ENCODE measurements around the gene YPEL2.
"Not testable (repeated sequence)": the region's sequence is repeated elsewhere in the genome, so short reads cannot be mapped to it uniquely, and the experiment has no call there.

The YPEL2 gene

DNA sequence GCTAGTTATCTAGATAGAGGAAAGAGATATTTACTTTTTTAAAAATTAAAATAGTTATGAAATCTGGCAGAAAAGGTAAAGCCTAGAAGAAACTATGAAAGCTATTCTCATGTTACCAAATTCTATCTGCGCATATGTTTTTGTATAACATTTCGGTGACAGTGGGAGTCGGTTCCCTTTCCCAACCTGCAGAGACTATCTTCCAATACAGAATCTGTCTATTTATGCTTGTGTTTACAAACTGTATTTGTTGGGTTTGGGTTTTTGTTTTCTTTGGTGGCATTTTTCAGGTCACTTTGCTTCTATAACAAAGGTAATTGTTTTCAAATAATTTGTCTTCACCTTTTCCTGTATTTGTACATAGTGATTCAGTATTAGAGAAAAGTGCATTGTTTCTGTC lies 69.8 kb downstream of the YPEL2 start:
- in situ Hi-C loops (cut with MboI; ENCODE audit: low sequenced_read_pairs): no loop called here

DNA sequence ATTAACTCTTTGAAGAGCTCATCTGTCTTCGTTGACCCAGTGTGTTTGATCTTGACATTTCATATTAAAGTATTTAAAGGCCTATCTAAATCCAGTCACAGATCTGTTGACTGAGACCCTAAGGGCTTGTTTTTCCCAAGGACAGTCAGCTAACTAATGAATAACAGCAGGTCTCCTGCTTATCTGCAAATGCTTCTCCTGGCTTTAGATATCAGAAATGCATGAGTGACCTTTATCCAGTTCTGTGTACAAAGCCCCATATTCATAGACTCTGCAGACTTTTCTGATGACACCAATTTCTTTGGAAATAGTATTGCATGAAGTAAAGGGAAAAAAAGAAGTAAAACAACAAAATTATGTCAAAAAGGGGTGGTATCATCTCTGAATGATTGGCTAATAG lies 70.3 kb downstream of the YPEL2 start:
- in situ Hi-C loops (cut with MboI; ENCODE audit: low sequenced_read_pairs): no loop called here

DNA sequence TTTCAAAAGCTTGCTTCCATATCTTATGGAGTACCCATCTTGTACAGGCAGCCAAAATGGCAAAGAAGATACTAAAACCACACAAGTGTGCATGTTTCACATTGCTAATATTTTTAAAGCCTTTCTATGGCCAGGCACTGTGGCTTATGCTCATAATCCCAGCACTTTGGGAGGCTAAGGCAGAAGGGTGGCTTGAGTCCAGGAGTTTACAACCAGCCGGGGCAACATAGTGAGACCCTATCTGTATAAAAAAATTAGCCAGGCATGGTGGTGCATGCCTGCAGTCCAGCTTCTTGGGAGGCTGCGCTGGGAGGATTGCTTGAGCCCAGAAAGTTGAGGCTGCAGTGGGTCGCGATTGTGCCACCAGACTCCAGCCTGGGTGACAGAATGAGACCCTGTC lies 71.3 kb downstream of the YPEL2 start:
- in situ Hi-C loops (cut with MboI; ENCODE audit: low sequenced_read_pairs): no loop called here

DNA sequence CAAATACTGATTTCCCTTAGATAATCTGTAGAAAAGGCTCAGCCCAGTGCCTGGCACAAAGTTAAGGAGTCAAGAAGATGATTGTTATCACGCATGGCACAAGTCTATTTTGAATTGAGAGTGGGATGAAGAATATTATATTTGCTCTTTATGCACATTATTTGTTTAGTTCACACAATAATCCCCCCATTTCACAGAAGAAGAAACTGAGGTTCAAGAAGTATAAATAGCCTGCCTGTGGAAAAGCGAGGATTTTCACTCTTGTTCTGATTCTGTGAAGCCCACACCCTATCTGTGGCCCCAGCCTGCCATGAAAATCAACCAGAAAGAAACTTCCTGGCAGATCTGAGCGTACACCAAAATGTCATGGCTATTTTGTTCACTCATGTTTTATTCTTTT lies 73.0 kb downstream of the YPEL2 start:
- in situ Hi-C loops (cut with MboI; ENCODE audit: low sequenced_read_pairs): no loop called here

DNA sequence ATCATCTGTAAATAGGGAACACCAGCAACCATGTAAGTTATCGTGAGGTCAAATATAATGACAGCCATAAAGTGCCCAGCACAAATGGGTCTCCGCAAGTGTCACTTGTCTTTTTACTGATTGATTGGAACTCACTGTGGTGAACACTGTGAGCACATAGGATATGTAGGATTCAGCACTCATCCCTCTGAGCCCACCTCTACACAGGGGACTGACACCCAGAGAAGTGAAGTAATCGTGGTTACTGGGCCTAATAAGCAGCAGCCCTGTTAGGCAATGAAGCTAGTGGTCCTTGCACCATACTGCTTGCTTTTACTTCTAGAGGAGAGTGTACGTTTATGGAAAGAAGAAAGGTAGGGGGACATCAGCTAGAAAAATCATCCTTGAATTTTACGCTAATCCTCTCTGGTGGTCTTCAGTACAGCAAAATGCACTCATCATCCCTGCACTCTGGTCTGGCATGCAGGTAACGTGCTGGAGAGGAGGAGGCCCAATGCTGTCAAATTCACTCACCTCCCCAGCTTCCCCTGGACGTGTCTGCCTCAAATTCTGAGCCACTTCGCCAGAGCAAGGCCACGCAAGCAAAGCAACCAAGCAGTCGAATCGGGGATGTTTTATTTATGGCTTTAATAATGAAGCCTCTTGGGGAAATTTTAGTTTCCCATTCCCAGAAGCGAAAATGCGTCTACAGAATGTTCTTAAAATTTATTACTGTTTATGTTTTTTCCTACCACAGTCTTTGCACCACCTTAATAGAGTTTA lies 74.7 kb downstream of the YPEL2 start:
- in situ Hi-C loops (cut with MboI; ENCODE audit: low sequenced_read_pairs): no loop called here

DNA sequence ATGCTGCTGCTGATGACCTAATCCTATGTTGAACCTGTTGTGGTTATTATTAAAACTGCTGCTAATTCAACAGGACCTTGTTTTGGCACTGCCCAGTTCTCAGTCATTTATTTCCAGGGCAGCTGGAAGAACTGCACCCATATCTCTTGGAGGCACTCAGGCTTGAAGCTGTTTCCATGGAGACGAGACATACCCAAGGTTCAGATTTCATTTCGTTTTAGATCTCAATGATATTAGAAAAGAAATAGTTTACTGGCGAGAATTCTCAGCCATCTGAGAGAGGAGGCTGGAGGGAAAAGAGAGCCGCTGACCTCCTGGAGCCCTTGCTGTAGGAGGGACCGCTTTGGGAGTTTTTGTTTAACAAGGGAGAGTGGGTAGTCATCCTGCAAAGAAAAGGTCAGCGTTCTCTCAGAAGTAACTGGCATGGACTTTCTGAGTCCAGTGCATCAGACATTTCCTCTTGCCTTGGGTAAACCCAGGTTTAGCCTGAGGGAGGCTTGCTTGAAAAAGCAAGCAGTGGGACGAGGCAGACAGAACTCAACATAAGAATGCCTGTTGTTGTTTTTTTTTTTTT lies 75.4 kb downstream of the YPEL2 start:
- in situ Hi-C loops (cut with MboI; ENCODE audit: low sequenced_read_pairs): no loop called here

DNA sequence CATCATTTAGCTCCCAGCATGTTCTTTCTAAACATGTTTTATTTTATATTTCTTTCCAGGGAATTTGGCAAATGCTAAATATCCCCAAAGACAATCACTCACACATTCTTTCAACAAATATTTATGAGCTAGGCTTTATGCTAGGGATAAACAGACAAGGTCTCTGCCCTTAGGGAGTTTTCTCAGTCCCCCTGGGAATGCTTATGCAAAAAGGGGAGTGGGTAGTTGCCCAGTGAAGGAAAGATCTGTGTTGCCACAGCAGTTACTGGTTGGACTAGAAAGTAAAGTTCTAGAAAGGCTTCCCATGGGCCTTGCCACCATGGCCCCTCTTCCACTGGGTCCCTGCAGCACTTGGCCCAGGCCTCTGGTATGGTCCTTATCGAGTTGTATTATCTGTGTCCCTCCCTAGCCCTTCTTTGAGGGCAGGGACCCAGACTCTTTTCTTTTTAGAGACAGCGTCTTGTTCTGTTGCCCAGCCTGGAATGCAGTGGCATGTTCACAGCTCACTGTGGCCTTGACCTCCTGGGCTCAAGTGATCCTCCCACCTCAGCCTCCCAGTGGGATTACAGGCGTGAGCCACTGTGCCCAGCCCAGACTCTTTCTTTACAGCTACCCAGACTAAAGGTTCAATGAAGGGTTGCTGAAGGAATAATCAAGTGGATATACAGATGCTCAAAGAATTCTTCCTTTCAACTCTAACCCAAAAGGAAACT lies 78.0 kb downstream of the YPEL2 start:
- in situ Hi-C loops (cut with MboI; ENCODE audit: low sequenced_read_pairs): no loop called here

DNA sequence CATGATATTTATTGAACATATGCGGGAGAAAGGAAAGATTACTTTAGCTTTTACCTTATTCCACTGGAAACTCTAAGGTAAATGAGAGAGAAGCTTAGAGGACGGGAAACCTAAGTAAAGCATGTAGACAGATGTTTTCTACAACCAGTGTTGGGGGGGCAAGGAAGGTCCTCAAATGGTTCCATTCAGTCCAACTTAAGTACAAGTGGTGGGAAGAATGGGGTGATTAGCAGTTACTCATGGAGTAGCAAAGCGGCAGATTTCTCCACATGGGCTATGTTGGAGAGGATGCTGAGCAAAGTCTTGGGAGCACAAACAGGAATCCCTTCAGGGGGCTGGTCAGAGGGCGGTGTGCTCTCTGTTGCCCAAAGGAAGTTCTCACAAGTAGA lies 78.6 kb downstream of the YPEL2 start:
- in situ Hi-C loops (cut with MboI; ENCODE audit: low sequenced_read_pairs): no loop called here

DNA sequence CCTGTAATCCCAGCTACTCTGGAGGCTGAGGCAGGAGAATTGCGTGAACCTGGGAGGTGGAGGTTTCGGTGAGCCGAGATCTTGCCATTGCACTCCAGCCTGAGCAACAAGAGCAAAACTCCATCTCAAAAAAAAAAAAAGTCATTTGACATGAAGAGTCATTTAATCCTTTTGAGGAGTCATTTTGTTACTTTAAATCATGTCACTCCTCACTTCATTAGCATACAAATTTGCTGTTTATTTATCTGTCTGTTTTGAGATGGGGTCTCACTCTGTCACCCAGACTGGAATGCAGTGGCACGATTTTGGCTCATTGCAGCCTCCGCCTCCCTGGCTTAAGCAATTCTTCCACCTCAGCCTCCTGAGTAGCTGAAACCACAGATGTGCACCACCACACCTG lies 81.0 kb downstream of the YPEL2 start:
- in situ Hi-C loops (cut with MboI; ENCODE audit: low sequenced_read_pairs): not testable (repeated sequence)

DNA sequence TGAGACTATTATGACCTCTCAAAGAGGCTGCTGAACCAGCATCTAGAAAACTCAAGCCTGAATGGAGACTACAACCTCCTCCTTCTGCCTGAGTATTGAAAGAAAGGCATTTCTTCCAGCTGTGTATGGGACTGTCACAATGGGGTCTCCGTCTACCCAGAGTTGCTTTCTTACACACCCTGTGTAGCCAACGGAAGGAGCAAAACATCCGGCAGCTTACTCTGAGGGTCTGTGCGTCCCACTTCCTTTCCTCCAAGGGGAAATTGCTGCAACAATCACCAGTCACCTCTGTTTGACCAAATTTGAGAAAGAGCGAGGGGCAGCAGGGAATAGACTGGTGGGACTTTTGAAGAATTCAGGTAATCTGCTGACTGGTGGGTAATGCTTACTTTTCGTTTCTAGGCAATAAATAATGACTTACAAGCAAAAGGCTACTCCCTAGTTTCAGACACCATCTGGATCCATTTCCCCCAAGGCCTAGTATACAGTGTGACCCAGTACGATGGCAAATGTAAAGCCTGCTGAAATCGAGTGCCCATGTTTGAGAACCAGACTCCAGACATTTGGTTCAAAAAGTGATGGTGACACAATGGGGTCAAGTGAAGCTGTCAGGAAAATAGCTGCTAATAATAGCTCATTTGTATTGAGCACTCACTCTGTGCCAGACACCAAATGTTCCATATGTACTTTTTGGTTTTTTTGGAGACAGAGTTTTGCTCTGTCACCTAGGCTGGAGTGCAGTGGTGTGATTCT lies 81.7 kb downstream of the YPEL2 start:
- in situ Hi-C loops (cut with MboI; ENCODE audit: low sequenced_read_pairs): no loop called here

DNA sequence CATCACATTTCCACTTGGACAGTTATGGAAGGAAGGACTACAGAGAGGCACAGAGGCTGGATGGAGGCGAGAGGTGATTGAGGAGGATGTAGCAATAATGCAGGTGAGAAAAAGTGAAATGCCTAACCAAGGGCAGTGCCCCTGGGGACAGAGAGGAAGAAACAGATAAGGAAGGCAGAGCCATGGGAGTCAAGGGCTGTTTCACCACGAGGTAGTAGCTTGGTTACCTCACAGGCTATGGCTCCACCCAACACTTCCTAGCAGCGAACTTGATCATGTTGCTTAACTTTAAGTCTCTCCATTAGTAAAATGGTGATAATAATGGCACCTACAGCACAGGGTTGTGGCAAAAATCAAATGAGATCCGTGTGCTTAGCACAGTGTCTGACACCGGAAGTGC lies 83.9 kb downstream of the YPEL2 start:
- in situ Hi-C loops (cut with MboI; ENCODE audit: low sequenced_read_pairs): no loop called here

DNA sequence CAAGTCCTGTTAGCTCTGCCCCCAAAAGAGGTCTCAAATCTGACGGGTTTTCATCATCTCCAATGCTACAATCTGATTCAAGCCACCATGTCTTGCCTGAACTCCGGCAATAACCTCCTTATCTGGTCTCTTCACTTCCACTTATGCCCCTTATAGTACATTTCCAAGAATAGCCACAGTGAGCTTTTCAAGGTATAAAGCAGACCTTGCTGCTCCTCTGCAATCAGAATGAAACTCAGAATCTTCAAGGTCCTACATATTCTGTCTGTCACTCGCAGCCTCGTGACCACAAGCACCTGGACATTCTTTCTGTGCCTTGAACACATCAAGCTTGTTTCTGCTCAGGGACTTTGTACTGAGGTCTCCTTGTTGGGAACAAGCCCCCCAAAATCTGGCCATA lies 84.7 kb downstream of the YPEL2 start:
- in situ Hi-C loops (cut with MboI; ENCODE audit: low sequenced_read_pairs): no loop called here

DNA sequence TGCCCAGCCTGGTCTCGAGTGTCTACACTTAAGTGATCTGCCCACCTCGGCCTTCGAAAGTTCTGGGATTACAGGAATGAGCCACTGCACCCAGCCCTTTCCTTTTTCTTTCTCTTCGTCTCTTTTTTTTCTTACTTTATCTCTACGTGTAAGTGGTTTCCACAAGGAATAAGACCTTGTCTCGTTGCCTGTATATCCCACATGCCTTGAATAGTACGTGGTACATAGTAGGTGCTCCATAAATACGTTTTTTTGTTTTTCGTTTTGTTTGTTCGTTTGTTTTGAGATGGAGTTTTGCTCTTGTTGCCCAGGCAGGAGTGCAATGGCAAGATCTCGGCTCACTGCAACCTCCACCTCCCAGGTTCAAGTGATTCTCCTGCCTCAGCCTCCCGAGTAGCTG lies 86.0 kb downstream of the YPEL2 start:
- in situ Hi-C loops (cut with MboI; ENCODE audit: low sequenced_read_pairs): no loop called here

DNA sequence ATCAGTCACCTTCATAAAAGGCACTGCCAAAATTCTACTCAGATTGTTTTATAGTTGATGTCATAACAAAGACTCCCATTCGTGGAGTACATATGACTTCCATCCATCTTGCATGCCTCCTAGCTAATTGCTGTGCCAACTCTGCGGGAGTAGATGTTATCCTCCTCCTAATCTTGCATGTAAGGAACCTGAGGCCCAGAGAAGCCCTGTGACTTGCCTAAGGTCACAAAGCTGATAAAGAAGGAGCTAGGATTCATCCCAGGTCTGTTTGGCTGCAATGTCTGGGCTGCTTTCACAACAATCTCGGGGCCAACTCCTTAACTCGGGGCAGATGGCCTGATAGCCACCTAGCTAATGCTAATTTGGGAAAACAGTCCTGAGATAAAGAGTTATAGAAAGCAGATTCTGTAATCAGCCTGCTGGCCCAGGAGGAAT lies 87.3 kb downstream of the YPEL2 start:
- in situ Hi-C loops (cut with MboI; ENCODE audit: low sequenced_read_pairs): no loop called here

DNA sequence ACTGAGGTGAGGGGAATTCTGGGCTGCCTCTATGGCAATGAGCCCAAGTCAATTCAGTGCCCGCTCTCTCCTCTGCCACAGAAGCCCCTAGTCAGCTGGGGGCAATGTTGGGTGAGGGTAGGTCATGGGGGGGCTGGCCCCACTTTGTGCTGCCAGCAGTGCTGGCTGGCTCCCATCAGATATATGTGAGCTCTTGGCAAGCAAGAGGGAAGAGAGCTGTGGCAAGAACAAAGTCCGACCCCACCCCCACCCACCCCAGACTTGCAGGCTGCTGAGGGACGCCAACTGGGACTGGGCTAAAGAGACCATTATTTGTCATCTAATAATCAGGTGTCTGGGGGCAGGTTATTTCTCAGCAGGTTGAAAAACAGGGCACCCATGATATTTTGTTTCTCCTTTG lies 89.4 kb downstream of the YPEL2 start:
- in situ Hi-C loops (cut with MboI; ENCODE audit: low sequenced_read_pairs): no loop called here

DNA sequence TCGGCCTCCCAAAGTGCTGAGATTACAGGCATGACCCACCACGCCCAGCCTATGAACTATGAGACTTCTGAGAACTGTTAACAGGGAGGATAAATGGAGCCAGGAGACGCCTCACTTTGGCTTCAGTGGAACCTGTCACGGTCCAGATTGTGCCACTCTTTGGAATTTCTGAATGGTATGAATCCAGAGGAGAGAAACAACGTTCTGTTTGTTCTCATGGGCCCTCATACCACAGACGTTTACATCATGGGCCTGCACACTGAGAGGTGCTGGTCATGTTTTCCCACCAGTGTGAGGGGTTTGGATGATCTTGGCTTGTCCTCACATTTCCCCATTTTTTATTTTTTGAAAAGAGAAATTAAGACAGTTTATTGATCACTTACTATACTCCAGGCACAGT lies 90.3 kb downstream of the YPEL2 start:
- in situ Hi-C loops (cut with MboI; ENCODE audit: low sequenced_read_pairs): no loop called here

DNA sequence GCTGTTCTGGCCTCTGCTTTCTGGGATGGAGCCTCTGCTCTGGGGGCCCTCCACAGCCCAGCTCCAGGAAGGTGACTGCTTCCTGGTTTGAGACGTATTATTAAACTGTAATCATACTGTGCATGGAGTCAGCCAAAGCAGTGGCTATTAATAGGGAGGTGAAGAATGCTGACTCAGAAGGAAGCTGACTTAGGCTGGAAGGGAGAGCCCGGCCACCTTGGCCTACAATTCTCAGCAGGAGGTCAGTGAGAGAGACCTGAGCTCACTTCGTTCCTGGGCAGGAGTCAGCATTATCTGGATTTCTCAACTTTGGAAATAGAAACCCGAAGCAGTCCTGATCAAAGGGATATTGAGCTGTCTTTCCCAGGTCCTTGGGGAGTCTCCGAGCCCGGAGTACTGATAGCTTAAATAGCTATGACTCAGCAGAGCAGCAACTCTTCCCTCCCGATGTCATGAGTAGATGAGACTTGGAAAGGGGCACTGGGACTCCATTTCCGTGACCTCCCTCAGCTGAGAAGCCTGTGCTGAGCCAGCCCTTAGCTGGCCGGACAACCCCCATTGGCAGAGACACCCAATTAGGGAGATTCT lies 91.8 kb downstream of the YPEL2 start:
- in situ Hi-C loops (cut with MboI; ENCODE audit: low sequenced_read_pairs): no loop called here

DNA sequence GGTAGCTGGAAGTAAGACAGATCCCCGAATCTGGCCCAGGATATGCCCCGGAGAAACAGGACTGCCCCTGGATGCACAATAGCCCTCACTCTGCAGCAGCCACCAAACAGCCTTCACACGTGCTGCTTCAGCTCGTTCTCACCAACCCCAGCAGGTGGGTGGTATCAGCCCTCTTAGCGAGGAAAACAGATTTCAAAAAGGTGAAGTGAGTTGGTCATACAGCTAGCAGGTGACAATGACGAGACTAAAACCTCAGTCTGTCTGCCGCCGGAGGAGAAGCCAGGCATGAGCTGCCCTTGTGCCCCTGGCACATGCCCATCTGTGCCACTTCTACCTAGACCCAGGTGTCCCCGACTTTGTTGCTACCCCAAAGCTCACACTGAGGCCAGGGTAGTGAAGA lies 92.4 kb downstream of the YPEL2 start:
- in situ Hi-C loops (cut with MboI; ENCODE audit: low sequenced_read_pairs): no loop called here

DNA sequence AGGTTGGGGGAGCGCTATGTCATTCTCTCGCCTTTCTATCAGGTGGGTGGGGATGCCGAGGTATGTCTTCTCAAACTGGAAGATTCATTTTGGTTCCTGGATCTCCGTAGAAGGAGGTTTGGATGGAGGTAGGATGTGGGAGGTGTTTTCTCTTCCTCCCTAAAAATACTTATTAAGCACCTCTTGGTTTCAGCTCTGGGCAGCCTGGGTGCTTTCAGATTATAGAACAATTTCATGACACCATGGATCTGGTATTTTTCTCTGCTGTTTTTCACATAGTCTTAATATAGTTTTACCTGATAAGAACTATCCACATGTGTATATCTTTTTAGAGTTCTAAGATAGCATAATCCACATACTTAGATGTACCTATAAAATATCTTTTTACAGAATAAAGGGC lies 92.9 kb downstream of the YPEL2 start:
- in situ Hi-C loops (cut with MboI; ENCODE audit: low sequenced_read_pairs): no loop called here

DNA sequence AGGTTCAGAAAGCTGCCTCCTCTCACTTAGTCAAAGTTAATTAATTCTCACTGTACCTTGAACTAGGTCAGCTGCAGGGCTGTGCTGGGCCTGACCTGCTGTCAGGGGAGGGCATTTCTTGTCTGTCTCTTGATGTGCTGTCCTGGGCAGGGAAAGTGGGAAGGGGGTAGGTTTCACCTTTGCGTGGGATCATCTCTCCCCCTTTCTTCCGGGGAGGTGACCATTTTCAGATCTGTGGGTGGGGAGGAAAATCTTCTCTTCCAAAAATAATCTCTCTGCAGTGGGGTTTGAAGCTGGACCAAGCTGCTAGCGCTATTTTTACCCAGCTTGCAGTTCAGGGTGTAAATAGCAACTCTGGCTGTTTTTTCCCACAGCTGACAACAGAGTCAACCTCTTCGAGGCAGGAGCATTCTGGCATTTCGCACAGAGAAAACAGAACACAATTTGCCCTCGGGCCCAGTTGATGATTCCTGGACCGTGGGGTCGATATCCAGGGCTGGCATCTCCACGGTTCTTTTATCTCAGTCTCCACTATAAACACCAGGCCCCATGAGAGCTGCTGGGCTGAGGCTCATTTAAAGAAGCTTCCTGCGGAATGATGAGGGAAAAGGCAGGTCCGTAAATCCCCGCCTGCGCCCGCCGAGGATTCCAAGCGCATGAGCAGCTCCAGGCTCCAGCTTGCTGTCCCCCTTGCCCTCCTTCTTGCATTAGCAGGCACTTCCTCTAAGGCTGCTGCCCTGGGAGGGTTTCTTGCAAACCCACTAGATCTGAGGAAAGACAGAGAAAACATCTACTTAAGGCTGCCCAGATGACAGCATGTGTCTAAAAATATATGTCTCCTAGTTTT lies 93.9 kb downstream of the YPEL2 start:
- in situ Hi-C loops (cut with MboI; ENCODE audit: low sequenced_read_pairs): no loop called here

Measured in HL-60/S4 (cell line).